Erythroblast (primary cell): ENCODE data around the gene CCNY.
"Not testable (repeated sequence)": the region's sequence is repeated elsewhere in the genome, so short reads cannot be mapped to it uniquely, and the experiment has no call there.

Experiments
- GATA1 ChIP-seq: IDR thresholded peaks from 2 replicates; pipeline ENCODE4 v1.6.1; 2011; ENCODE audit warnings: low read depth, mild to moderate bottlenecking, control low read depth, low read length, moderate library complexity
- POLR2A ChIP-seq: IDR thresholded peaks from 2 replicates; pipeline ENCODE4 v1.6.1; 2011; ENCODE audit warnings: mild to moderate bottlenecking, low read length

- not testable (repeated sequence) for TF ChIP-seq POLR2A, GATA1
Measured at GRCh38 chr10:35406003-35406630, 69.8 kb downstream of the CCNY start.
